GM12875 (cell line): ENCODE results near the gene TYW5.

Experiments
- H3K4me3 ChIP-seq: one replicate; pipeline ENCODE4 v1.5.1; 2011; ENCODE audit warnings: low read depth, low read length, control low read depth
- CTCF ChIP-seq: IDR thresholded peaks from 2 replicates; pipeline ENCODE4 v1.5.1; 2011; ENCODE audit warnings: low read depth, mild to moderate bottlenecking, control low read depth, inconsistent platforms, low read length, moderate library complexity, borderline replicate concordance; ENCODE audit not compliant: insufficient read depth

Gene TYW5

GRCh38 chr2:199977984-199978415, 22.7 kb upstream of the TYW5 start:
- TF ChIP-seq CTCF = no peak
- H3K4me3 ChIP-seq = no peak overlapping the region

GRCh38 chr2:199975273-199975895, 20.1 kb upstream of the TYW5 start:
- no peak for TF ChIP-seq CTCF
- no peak overlapping the region for H3K4me3 ChIP-seq

GRCh38 chr2:199973703-199974102, 18.4 kb upstream of the TYW5 start:
- H3K4me3 ChIP-seq = no peak overlapping the region
- 0 out of 2 replicates have a peak, but pooled peaks have one; percentile 2 for TF ChIP-seq CTCF

- TF ChIP-seq CTCF = no peak
Observed at GRCh38 chr2:199972088-199972626, 16.9 kb upstream of the TYW5 start.

GRCh38 chr2:199968126-199968525, 12.8 kb upstream of the TYW5 start:
- TF ChIP-seq CTCF = no peak
- no peak overlapping the region for H3K4me3 ChIP-seq

More at GRCh38 chr2:199972088-199972626, 16.9 kb upstream of the TYW5 start:
- H3K4me3 ChIP-seq = no peak overlapping the region

- TF ChIP-seq CTCF = no peak
- no peak overlapping the region for H3K4me3 ChIP-seq
Observed at GRCh38 chr2:199966976-199967375, 11.7 kb upstream of the TYW5 start.

GRCh38 chr2:199966405-199966804, 11.1 kb upstream of the TYW5 start:
- no peak for TF ChIP-seq CTCF

More at GRCh38 chr2:199966405-199966804, 11.1 kb upstream of the TYW5 start:
- no peak overlapping the region for H3K4me3 ChIP-seq
